GM10847 (cell line): ENCODE results near the gene CPEB3.

Source experiments
- POLR2A ChIP-seq: IDR thresholded peaks from 2 replicates; pipeline ENCODE4 v1.6.1; 2011; ENCODE audit not compliant: insufficient read length; ENCODE audit errors: extremely low read depth

CPEB3 gene

DNA sequence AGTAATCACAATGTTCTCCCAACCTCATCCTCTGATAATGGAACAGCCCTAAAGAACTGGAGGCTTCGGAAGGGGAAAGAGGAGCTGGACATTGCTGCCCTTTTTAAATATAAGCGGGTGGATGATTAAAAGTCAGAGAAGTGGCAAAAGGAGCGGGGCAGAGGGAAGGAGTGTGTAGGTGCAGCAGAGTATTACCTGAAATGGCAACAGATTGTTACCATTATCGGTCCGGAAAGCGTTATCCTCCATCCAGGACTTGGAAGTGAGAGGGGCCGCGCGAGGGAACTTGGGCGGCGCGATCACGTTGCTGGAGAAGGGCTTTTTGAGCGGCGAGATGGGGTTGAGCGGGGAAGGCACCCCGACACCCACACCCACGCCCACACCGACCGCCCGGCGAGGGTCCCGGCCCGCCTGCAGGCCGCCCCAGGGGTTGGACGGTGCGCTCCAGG lies 51.7 kb downstream of the CPEB3 start:
- no peak for TF ChIP-seq POLR2A

DNA sequence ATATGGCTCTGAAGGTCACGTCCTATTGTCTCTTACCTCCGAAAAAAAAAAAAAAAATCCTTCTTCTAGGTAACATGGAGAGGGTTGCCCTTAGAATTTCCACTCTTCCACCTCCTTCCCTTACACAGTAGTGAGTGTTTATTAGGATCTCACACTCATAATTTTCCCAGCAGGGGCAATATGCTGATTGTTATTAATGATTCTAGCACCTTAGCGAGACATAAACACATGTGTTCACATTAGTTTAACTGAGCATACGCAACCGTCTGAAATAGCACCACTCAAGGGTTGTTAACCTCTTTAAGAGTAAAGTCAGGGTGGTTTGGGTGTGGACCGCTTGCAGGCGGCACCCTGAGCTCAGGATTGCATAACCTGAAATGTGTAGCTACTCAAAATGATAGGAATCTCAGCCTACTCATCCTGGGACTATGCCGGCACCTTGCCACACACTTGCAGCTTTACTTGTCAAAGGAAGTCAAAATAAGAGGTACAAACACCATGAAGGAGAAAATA lies 52.2 kb downstream of the CPEB3 start:
- no peak for TF ChIP-seq POLR2A

DNA sequence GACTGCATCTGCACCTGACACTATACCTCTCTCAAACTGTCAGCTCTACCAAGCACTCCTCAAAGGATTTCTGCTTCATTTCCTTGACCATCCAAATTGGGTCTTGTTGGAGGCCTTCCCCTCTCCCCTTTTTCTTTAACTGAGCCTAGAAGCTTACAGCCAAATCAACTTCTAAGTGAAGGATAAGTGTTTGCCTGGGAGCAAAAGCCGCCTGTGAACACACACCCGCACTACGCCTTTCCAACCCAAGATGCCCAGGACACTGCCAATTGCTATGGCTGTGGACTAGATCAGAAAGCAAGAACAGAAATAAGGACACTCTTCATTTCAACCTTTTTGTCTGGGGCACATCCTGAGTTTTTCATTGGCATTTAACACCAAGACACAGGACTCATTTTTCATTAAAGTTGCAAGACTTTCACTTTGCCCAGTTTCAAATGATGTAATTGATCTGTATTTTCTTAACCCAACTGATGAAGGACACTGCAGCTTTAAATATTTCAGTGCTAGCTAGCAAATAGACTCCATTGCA lies 52.8 kb downstream of the CPEB3 start:
- TF ChIP-seq POLR2A: no peak

DNA sequence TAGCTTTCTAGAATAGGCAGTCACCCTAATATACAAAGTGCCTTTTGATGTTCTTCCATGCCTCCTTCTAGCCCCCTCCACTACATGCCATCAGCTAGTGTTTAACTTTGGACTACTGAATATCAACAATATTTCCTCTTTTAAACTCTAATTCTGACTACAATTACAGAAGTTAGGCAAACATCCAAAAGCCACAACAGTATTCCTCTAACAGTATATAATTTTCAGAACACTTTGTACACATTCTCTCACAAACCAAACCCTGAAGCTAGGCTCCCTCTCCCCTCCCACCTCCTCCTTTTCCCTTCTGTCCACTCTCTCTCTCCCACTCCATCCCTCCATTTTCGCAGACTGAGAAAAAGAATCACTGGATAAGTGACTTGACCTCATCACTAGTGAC lies 59.7 kb downstream of the CPEB3 start:
- TF ChIP-seq POLR2A: no peak

DNA sequence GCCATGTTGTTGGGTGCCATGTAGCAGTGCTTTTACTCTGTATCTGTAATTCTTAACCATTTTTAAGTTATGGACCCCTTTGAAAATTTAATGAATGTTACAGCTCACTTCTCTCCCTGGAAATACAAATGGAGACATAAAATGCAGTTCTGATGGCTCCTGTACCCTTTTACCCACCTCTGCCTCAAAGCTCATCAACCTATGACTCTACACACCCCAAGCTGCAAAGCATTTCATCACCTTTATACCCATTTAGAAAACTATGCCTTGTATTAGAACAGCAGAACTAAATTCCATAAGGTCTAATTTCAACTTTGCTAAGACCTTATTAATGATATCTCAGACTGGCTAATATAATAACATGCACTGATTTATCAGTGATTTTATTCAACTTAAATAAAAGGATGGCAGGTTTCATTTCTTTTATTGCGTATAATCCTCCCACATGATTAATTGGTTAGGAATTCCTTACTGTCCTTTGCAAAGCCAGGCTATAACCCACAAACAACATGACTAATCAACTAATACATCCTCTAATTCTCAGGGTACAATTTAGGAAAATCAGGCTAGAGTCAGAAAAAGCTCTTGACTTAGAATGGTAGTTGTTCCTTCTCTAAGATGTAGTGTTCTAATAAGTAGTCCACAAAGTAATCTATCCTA lies 68.1 kb downstream of the CPEB3 start:
- no peak for TF ChIP-seq POLR2A

DNA sequence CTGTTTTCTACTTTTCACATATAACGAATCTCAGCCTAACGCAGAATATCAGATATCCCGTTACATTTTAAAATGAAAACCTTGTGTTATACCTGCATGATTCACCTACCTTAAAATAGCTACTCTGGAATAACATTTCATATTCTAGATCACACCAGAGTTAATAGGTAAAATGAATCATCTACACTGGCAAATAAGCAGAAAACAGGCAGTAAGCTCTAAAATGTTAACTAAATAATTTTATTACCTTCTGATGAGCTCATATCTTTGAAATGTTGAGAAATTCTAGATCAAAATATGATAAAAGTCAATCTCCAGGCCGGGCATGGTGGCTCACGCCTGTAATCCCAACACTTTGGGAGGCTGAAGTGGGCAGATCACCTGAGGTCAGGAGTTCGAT lies 71.3 kb downstream of the CPEB3 start:
- no peak for TF ChIP-seq POLR2A

DNA sequence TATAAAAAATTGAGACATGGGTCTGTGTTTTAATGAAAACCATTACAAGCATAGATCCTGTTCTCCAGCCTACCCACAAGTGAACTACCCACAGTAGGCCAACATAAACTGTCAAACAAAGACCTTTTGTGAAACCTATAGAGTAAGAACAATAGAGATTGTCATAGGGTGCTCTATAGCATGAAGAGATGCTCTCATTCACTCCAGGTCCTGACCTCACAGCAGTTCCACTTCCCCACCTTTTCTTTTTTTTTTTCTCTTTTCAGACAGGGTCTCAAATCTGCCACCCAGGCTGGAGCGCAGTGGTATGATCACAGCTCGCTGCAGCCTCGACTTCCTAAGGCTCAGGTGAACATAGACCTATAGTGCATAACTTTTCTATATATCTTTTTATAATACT lies 72.3 kb downstream of the CPEB3 start:
- TF ChIP-seq POLR2A: no peak

DNA sequence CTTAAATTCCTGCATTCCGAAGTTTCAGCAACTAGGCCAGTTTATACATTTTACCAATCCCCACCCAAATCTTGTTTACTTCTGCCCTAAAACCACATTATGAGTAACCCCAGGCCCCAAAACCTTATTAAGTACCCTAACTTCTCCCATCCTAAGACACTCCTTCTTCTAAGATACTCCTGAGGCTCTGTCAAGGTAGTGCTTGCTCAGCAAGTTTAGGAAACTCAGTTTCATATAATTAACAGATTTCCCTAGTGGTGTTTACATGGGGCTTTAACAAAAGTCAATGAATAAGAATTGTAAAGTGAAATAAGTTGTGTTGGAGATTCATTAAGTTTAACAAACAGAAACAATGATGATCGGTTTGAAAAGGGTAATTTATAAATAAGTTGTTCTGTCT lies 77.8 kb downstream of the CPEB3 start:
- TF ChIP-seq POLR2A: no peak

DNA sequence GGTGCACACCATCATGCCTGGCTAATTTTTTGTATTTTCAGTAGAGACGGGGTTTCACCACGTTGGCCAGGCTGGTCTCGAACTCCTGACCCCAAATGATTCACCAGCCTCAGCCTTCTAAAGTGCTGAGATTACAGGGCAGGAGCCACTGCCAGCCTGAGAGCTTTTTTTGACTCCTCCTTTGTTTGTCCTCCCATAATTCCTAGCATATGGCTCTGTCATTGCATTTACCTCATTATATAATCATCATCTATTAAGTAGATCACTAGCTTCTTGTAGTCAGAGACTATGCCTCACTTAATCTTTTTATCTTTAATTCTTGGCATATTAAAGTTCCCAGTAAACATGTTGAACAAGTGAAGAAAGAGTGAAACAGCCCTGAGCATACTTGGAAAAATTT lies 82.1 kb downstream of the CPEB3 start:
- TF ChIP-seq POLR2A: no peak

DNA sequence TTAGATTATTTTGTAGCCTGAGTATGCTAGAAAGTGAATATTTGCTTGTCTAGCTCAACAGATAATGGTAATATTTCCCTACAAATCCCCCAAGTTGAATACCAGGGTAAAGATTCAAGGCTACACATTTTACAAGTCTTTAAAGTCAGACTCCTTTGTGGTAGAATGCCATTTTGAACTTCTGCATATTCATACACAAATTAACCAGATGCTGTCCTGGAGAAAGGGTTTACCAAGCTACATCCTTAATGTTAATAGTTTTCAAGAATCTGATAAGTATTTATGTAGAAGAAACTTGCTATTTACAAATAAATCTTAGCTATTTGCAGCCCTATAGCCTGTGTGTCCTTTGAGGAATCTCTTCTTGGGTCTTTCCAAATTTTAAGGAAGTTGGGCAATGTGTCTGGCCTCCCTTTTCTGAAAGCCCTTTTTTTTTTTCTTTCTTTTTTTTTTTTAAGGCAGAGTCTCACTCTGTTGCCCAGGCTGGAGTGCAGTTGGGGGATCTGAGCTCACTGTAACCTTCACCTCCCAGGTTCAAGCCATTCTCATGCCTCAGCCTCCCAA lies 82.6 kb downstream of the CPEB3 start:
- no peak for TF ChIP-seq POLR2A

DNA sequence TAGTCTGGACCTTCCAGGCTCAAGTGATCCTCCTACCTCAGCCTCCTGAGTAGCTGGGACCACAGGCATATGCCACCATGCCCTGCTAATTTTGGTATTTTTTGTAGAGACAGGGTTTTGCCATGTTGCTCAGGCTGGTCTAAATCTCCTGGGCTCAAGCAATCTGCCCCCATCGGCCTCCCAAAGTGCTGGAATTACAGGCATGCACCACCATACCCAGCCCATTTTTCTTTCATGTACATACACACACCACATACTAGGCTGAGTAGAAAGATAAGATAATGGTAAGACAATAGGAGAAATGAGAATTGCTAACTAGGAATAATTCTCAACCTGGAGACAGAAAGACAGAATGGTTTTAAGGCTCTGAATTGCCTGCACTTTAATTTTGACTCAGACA lies 83.8 kb downstream of the CPEB3 start:
- TF ChIP-seq POLR2A: no peak

DNA sequence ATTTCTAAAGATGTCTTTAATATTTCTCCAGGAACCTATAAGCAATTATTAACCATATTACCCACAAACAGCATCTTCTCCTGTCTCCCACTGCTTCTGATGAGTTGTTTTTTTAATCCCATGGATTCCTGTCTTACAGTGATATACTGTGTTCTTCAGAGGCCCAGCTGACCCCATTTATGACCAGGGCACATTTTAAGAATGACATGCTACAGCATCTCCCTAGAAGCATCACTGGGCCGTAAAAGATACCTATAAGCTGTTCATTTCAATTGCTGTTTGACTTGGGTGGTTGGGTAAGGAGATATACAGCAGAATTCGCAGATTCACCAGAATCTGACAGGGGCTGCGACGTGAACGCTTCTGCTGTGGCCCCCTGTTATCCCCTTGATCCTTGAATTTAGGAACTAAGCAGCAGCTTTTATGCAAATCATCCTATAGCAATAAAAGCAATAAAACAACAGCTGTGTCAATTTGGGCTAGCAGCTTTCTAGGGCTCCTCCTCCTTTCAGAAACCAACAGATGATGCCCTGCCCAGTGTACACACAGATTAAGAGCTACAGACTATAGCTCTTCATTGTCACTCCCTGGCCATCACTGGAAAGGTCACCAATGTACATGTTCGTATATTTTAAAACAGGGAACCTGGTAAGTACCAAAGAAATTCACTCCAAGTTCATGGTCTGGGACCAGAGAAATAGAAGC lies 86.8 kb downstream of the CPEB3 start:
- no peak for TF ChIP-seq POLR2A

DNA sequence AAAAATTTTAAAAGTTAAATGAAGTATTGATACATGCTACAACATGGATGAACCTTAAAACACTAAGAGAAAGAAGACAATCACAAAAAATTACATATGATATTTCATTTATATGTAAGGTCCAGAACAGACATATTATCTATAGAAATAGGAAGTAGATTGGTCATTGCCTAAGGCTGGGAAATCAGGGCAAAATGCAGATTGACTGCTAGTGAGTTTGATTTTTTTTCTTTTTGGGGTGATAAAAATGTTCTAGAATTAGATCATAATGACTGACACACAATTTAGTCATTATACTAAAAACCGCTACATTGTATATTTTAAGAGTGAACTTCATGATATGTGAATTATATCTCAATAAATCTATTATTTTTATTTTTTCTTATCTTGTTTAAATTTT lies 88.3 kb downstream of the CPEB3 start:
- no peak for TF ChIP-seq POLR2A

DNA sequence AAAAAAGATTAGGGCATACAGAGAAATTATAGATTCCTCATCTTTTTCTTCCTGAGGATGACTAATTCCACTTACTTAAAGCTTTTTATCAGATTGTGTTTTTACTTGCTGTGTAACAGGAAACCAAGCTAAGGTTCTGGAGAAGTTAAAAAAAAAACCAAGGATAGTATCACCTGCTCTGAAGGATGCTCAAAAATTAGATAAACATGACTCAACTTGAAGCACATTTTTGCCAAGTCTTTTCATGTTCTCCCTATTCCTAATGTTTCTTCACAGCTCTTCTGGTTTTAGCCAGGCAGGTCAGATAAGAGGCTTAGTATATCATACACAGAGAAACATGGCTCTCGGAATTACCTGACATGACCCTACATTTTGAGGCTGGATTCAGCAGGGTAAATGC lies 90.3 kb downstream of the CPEB3 start:
- TF ChIP-seq POLR2A: no peak

DNA sequence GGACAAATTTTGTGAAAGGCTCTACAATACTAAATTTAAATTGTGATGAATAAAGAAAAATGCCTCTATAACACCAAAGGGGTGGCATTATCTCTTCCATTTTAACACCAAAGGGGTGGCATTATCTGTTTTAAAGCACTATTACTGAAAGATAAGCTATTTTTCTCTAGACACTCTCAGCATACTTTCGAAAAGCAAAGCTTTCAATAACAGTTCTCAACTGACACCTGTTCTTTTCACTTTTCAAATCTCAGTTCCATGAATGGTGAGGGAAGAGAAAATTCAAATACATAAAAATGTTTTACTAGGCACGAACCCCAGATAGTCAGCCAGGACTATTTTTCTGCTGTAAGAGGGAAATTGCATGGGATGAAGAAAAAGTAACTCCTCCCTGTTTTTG lies 103.8 kb downstream of the CPEB3 start:
- TF ChIP-seq POLR2A: no peak

DNA sequence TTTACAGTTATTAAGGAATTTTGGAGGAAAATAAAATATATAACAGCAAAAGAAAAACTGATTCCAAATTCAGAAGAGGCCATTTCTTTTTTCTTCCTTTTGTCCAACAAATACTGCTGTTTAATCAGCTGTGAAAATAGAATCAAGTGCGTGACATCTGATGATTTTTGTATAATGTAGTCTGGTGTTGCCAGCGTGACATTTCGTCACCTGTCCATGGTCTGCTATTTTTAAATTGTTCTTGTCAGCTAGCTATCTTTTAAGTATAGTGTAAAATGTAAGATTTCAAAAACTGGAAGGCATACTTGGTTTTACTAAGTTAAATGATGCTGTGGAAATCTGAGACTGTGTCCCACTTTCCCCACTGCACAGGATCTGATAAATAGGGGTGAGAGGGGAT lies 105.9 kb downstream of the CPEB3 start:
- TF ChIP-seq POLR2A: no peak
